Measurements from ENCODE around the gene CLCNKB.

CLCNKB gene

GRCh38 chr1:16015960-16016901 lies 27.4 kb upstream of the CLCNKB start:
- H3K4me3 ChIP-seq (ENCODE audit: low read depth, low read length), result no peak overlapping the region
- TF ChIP-seq CTCF (IDR thresholded peaks at IDR 0.05; ENCODE audit: low read depth, low read length), result no peak

GRCh38 chr1:16017076-16017460 lies 26.5 kb upstream of the CLCNKB start:
- H3K4me3 ChIP-seq (ENCODE audit: low read depth, low read length), result no peak overlapping the region
- TF ChIP-seq CTCF (IDR thresholded peaks at IDR 0.05; ENCODE audit: low read depth, low read length), result no peak

- TF ChIP-seq CTCF (IDR thresholded peaks at IDR 0.05; ENCODE audit: low read depth, low read length), result no peak
- H3K4me3 ChIP-seq (ENCODE audit: low read depth, low read length), result no peak within 1 kb of the TSS
Observed at GRCh38 chr1:16017461-16018303, 25.9 kb upstream of the CLCNKB start, which contains the start of gene HSPB7. TSS of gene HSPB7 (minus strand) at chr1:16018043. CDS start at chr1:16017963, 80 bp downstream.

GRCh38 chr1:16018308-16018707 lies 25.3 kb upstream of the CLCNKB start:
- no peak overlapping the region for H3K4me3 ChIP-seq (ENCODE audit: low read depth, low read length)
- TF ChIP-seq CTCF (IDR thresholded peaks at IDR 0.05; ENCODE audit: low read depth, low read length), result no peak

GRCh38 chr1:16018749-16019643 lies 24.6 kb upstream of the CLCNKB start:
- no peak overlapping the region for H3K4me3 ChIP-seq (ENCODE audit: low read depth, low read length)
- no peak for TF ChIP-seq CTCF (IDR thresholded peaks at IDR 0.05; ENCODE audit: low read depth, low read length)

- no peak for TF ChIP-seq CTCF (IDR thresholded peaks at IDR 0.05; ENCODE audit: low read depth, low read length)
- no peak overlapping the region for H3K4me3 ChIP-seq (ENCODE audit: low read depth, low read length)
Observed at GRCh38 chr1:16019644-16020277, 23.8 kb upstream of the CLCNKB start.
